GM18508 (cell line): ENCODE data around the gene NTM.

Experiments used
- ATAC-seq: cut with Tn5 transposase; IDR thresholded peaks from one replicate; pipeline ENCODE4 v1.9.1; 2021; ENCODE audit warnings: moderate number of reproducible peaks; ENCODE audit not compliant: insufficient read depth, unreplicated experiment

Gene NTM

DNA sequence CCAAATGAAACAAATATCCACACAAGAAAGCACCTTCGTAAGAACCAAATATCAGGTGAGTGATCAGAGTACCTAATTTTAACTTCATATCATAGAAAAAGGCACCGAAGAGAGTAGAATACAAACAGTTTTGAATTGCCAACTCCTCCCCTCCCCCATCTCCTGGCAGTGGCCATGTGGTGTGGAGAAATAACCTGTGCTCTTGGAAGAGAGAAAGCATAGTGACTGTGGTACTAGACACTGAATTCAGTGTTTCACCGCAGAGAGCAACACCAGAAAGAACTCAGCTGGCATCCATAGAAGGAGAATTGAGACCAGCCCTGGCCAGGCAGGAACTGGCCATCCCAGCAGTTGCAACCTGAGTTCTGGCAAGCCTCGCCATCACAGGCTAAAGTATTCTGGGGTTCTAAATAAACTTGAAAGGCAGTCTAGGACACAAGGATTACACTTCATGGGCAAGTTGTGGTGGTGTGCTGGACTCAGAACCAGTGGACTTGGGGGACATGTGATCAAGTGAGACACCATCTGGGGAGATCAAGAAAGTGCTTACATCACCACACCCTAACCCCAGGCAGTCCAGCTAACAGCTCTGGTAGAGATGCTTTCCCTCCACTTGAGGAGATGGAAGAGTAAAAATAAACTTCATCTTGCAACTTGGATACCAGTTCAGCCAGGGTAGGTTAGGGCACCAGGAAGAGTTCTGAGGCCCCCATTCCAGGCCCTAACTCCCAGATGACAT lies 1003.2 kb downstream of the NTM start:
- no peak for ATAC-seq

- ATAC-seq = no peak
Measured at GRCh38 chr11:132379540-132379939, 1009.1 kb downstream of the NTM start.
